Body of pancreas (tissue), 4 donors: ENCODE data around the gene LIPC.

ENCODE experiments used
- CTCF ChIP-seq, 7 experiments: fragments of 450-650 bp in 4 of 7; fragments of 200-600 bp in 3 of 7; sonication (generic) in 3 of 7; IDR thresholded peaks; one replicate each; pipeline ENCODE4 v1.5.1; 2016 to 2019; ENCODE audit warnings: antibody characterized with exemption in 7 of 7
- POLR2A ChIP-seq, 3 donors: fragments of 450-650 bp; IDR thresholded peaks; one replicate each; pipeline ENCODE4 v1.6.1; 2016; ENCODE audit warnings: antibody characterized with exemption in 3 of 3, mild to moderate bottlenecking in 2 of 3

GRCh38 chr15:58547628-58548307 lies 116.0 kb downstream of the LIPC start:
- no peak for TF ChIP-seq CTCF (IDR thresholded peaks at IDR 0.05)
- no peak for TF ChIP-seq POLR2A (IDR thresholded peaks at IDR 0.05)
